CD4-positive, alpha-beta T cell (primary cell): ENCODE data around the gene SLC47A2. TPM values are rescaled to one million over a fixed set of nuclear protein-coding genes. Genes with fewer than 3 reads are reported as not detected.
"Not testable (repeated sequence)": the region's sequence is repeated elsewhere in the genome, so short reads cannot be mapped to it uniquely, and the experiment has no call there.

Experiments
- ATAC-seq: fragments of 200-7000 bp; cut with Tn5 transposase; one replicate; pipeline ENCODE4 v1.10.0; 2022; ENCODE audit warnings: mild to moderate bottlenecking; ENCODE audit not compliant: poor library complexity
- CTCF ChIA-PET: fragments of 350-600 bp; sonication (Branson Sonifier 250); formaldehyde crosslinking; loops from one replicate; lab custom pipeline; 2021; ENCODE audit warnings: antibody characterized with exemption, inconsistent platforms; lab: Charles Lee
- POLR2A ChIA-PET: fragments of 350-600 bp; sonication (Branson Sonifier 250); formaldehyde crosslinking; loops from one replicate; lab custom pipeline; 2021; ENCODE audit warnings: antibody characterized with exemption, inconsistent platforms; lab: Charles Lee
- DNase-seq, 14 experiments: peaks; one replicate each; pipeline ENCODE4 v3.0.0-alpha.2; 2013 to 2020; ENCODE audit warnings: mixed read lengths in 2 of 14
- H3K27ac ChIP-seq, 2 donors: one replicate each; pipeline versions ENCODE4 v1.5.1 to v1.7.0; 2013; ENCODE audit warnings: low read length in 2 of 2, low read depth in 1 of 2, mild to moderate bottlenecking in 1 of 2
- H3K27me3 ChIP-seq, 2 experiments: 1 replicate in 1 of 2; 2 replicates in 1 of 2; pipeline versions ENCODE4 v1.6.1 to v1.7.0; 2013; ENCODE audit warnings: low read length in 2 of 2, control low read depth in 1 of 2, mild to moderate bottlenecking in 1 of 2, moderate library complexity in 1 of 2; ENCODE audit not compliant: insufficient read depth in 2 of 2, control insufficient read depth in 1 of 2
- H3K36me3 ChIP-seq: one replicate; pipeline ENCODE4 v1.6.1; 2013; ENCODE audit warnings: low read length, control low read depth; ENCODE audit not compliant: insufficient read depth
- H3K4me1 ChIP-seq: one replicate; pipeline ENCODE4 v1.6.1; 2013; ENCODE audit warnings: low read length, control low read depth; ENCODE audit not compliant: insufficient read depth
- H3K4me3 ChIP-seq: one replicate; pipeline ENCODE4 v1.5.1; 2013; ENCODE audit warnings: mild to moderate bottlenecking, low read length, moderate library complexity
- H3K9me3 ChIP-seq, 2 experiments: 1 replicate in 1 of 2; 2 replicates in 1 of 2; pipeline versions ENCODE4 v1.6.1 to v1.7.0; 2013; ENCODE audit warnings: low read length in 2 of 2, mild to moderate bottlenecking in 2 of 2, control low read depth in 1 of 2, moderate library complexity in 1 of 2; ENCODE audit not compliant: control insufficient read depth in 1 of 2, insufficient read depth in 1 of 2
- H3K27ac Mint-ChIP-seq: one replicate; pipeline ENCODE4 v1.8.0; 2020; ENCODE audit warnings: mixed read lengths
- H3K27me3 Mint-ChIP-seq: one replicate; pipeline ENCODE4 v1.8.0; 2021; ENCODE audit warnings: mixed read lengths
- H3K36me3 Mint-ChIP-seq: one replicate; pipeline ENCODE4 v1.8.0; 2021; ENCODE audit warnings: low read depth, mixed read lengths
- H3K4me1 Mint-ChIP-seq: one replicate; pipeline ENCODE4 v1.8.0; 2021; ENCODE audit warnings: low read depth, mixed read lengths
- H3K4me3 Mint-ChIP-seq: one replicate; pipeline ENCODE4 v1.8.0; 2020; ENCODE audit warnings: mild to moderate bottlenecking, mixed read lengths
- H3K9me3 Mint-ChIP-seq: one replicate; pipeline ENCODE4 v1.8.0; 2020; ENCODE audit warnings: mixed read lengths
- intact Hi-C, 2 experiments: fragments of 100-400 bp; cut with DNase I in 1 of 2; cut with micrococcal nuclease in 1 of 2; formaldehyde crosslinking; loops; one replicate each; pipeline versions ENCODE4 v1.15.1 to v1.9.0; 2023 to 2025; cut with DNase I, micrococcal nuclease
- total RNA-seq, 174 experiments: library from RNA in 2 of 174; stranded (reverse) in 2 of 174; gene quantifications; one replicate each; pipeline ENCODE4 v1.2.3 and lab custom pipeline; 2021 to 2026
- TF ChIP-seq, protein P1 (sequence below): fragments of 200-600 bp; IDR thresholded peaks from one replicate; pipeline ENCODE4 v1.8.0; 2022; ENCODE audit warnings: antibody characterized with exemption, mild to moderate bottlenecking

Gene SLC47A2
- total RNA-seq, 2 experiments from 2014 or later = not detected

DNA sequence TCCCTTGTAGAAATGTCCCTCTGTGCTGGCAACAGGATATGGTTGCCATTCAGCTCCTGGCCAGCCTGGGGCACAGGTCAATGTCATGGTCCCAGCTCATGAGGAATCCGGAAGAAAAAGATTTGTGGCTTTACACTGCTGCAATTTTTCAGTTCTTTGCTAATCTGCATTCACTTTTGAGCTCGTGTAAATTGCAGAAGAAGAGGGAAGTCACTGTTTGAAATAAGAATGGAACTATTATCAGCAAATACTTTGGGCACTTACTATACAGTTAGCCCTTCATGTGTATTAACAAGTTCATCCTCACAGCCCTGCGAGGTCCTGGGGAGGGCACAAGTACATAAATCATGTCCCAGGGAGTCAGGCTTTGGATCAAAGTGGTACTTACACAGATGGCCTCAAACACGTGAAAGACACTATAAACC is 14.2 kb downstream of the SLC47A2 start:
- Mint-ChIP-seq H3K4me3 (no peak overlapping the region), H3K4me1 (no peaks in the 10 kb centered on the region), H3K27ac (no peak overlapping the region), H3K27me3 (no peaks in the 10 kb centered on the region), H3K9me3 (no peaks in the 10 kb centered on the region), H3K36me3 (no peaks in the 10 kb centered on the region)
- Histone ChIP-seq H3K4me3 (no peak overlapping the region), H3K4me1 (no peaks in the 10 kb centered on the region), H3K9me3 (no peaks in the 10 kb centered on the region), H3K36me3 (no peaks in the 10 kb centered on the region), H3K27me3 (no peaks in the 10 kb centered on the region), H3K27ac (no peak overlapping the region)
- DNase-seq (no peak), ATAC-seq (no peak)
- ChIA-PET CTCF (no interaction called here), POLR2A (no interaction called here)
- intact Hi-C loops = no loop called here
- TF ChIP-seq, protein P1, sequence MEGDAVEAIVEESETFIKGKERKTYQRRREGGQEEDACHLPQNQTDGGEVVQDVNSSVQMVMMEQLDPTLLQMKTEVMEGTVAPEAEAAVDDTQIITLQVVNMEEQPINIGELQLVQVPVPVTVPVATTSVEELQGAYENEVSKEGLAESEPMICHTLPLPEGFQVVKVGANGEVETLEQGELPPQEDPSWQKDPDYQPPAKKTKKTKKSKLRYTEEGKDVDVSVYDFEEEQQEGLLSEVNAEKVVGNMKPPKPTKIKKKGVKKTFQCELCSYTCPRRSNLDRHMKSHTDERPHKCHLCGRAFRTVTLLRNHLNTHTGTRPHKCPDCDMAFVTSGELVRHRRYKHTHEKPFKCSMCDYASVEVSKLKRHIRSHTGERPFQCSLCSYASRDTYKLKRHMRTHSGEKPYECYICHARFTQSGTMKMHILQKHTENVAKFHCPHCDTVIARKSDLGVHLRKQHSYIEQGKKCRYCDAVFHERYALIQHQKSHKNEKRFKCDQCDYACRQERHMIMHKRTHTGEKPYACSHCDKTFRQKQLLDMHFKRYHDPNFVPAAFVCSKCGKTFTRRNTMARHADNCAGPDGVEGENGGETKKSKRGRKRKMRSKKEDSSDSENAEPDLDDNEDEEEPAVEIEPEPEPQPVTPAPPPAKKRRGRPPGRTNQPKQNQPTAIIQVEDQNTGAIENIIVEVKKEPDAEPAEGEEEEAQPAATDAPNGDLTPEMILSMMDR = no peak

DNA sequence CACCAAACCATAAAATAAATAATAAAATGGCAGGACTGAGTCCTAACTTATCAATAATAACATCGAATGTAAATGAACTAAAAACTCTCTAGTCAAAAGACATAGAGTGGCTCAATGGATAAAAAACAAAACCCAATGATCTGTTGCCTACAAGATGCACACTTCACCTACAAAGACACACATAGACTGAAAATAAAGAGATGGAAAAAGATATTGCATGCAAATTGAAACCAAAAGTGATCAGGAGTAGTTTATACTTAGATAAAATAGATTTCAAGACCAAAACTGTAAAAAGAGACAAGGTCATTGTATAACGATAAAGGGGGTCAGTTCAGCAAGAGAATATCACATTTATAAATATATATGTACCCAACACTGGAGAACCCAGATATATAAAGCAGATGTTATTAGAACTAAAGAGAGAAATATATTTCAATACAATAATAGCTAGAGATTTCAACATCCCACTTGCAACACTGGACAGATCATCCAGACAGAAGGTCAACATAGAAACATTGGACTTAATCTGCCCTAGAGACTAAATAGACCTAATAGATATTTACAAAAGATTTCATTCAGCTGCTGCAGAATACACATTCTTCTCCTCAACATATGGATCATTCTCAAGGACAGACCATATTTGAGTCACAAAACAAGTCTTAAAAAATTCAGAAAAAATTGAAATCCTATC is 29.8 kb downstream of the SLC47A2 start:
- intact Hi-C loops = no loop called here
- H3K36me3 ChIP-seq = no peaks in the 10 kb centered on the region
- Mint-ChIP-seq H3K9me3 (no peaks in the 10 kb centered on the region), H3K27me3 (no peaks in the 10 kb centered on the region), H3K27ac (no peak overlapping the region), H3K36me3 (peaks cover 4% of the 10 kb centered on the region), H3K4me1 (no peaks in the 10 kb centered on the region), H3K4me3 (no peak overlapping the region)
- no peaks in the 10 kb centered on the region for H3K27me3 ChIP-seq
- ATAC-seq (no peak), DNase-seq (no peak)
- H3K4me1 ChIP-seq = no peaks in the 10 kb centered on the region
- no peak overlapping the region for H3K27ac ChIP-seq
- ChIA-PET CTCF (no interaction called here), POLR2A (no interaction called here)
- H3K9me3 ChIP-seq = no peaks in the 10 kb centered on the region
- TF ChIP-seq, protein P1 = no peak
- H3K4me3 ChIP-seq = no peak overlapping the region

DNA sequence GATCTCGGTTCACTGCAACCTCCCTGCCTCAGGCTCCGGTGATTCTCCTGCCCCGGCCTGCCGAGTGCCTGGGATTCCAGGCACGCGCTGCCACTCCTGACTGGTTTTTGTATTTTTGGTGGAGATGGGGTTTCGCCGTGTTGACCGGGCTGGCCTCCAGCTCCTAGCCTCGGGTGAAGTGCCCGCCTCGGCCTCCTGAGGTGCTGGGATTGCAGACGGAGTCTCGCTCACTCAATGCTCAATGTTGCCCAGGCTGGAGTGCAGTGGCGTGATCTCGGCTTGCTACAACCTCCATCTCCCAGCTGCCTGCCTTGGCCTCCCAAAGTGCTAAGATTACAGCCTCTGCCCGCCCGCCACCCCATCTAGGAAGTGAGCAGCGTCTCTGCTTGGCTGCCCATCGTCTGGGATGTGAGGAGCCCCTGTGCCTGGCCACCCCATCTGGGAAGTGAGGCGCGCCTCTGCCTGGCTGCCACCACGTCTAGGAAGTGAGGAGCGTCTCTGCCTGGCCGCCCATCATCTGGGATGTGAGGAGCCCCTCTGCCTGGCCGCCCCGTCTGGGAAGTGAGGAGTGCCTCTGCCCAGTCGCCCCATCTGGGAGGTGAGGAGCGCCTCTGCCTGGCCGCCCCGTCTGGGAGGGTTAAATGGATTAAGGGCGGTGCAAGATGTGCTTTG is 31.3 kb downstream of the SLC47A2 start:
- H3K9me3 ChIP-seq, H3K27ac Mint-ChIP-seq, H3K4me3 ChIP-seq, H3K36me3 Mint-ChIP-seq, H3K4me3 Mint-ChIP-seq, H3K36me3 ChIP-seq, H3K4me1 ChIP-seq, H3K9me3 Mint-ChIP-seq, H3K27ac ChIP-seq, ATAC-seq, H3K27me3 Mint-ChIP-seq, CTCF ChIA-PET, POLR2A ChIA-PET, H3K4me1 Mint-ChIP-seq, DNase-seq, intact Hi-C loops, H3K27me3 ChIP-seq: not testable (repeated sequence)
